Measurements from ENCODE around the gene PTOV1.

Gene PTOV1

DNA sequence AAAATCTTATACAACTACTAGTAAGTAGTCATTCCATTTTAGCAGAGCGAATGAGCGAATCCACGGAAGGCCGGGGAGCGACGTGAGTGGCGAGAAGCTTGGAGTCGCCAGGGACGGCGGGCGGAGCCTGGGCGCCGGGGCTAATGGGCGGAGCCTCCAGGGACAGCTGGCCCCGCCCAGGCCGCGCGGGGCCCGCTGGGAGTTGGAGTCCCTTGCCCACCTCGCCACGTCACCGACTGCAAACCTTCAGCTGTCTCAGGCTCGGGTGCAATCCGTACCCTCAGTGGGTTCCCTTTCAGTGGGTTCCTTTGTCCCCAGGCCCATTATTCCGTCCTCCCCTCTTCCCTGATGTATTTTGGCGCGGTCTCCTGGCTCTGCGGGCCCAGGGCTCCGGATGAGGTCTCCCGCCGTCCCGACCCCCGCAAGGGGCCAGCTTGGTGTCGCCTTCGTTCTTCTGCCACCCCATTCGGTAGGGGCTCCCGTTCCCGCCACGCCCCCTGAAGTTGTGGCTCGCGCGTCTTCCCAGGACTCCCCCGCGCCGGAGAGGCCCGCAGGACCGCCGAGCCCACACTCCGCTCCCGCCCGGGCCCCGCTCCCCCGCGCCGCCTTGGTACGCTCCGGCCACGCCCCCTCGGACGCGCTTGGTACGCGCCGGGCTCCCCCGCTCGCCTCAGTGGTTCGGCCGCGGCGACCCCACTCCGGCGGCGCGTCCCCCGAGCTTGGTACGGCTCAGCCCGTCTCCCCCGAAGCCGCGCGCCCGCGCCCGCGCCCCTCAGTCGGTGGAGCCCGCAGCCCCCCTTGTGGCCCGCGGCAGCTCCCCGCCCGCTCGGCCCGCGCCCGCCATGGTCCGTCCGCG lies at the start of gene PTOV1:
Gene PTOV1, plus strand, starts transcription at position 673 of the 856 bp plus-strand sequence.
- DNase-seq (ENCODE audit: low read depth, low spot score), result peak; percentile 78

DNA sequence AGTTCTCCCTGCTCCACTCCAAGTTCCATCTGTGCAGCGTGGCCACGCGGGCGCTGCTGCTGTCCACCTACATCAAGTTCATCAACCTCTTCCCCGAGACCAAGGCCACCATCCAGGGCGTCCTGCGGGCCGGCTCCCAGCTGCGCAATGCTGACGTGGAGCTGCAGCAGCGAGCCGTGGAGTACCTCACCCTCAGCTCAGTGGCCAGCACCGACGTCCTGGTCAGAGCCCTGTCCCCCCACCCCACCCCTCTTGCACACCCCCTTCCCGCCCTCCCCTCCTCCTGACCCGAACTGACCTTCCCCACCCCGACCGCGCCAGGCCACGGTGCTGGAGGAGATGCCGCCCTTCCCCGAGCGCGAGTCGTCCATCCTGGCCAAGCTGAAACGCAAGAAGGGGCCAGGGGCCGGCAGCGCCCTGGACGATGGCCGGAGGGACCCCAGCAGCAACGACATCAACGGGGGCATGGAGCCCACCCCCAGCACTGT lies 49.5 kb upstream of the PTOV1 start:
- no peak for DNase-seq (ENCODE audit: low read depth, low spot score)

DNA sequence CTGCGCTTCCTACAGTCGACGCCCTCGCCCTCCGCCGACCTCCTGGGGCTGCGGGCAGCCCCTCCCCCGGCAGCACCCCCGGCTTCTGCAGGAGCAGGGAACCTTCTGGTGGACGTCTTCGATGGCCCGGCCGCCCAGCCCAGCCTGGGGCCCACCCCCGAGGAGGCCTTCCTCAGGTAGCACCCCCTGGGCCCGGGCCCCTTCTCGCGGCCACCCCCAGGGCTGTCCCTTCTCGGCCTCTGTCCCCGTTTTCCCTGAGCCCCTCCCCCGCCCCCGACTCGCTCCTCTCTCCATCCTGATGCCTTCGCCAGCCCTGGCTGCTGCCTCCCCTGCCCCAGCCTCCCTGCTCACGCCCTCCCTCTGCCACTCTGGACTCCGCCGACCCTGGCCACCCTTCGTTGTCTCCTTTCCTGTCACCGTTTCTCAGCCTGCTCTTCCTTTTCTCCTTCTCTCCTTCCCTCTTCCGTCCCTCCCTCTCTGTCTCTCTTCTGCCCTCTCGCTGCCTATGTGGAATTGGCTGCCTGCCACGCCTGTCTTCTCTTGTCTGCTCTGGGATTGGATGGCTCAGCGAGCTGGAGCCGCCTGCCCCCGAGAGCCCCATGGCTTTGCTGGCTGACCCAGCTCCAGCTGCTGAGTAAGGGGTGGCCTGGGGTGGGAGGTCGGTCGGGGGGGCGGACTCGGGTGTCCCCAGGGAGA lies 48.8 kb upstream of the PTOV1 start:
- DNase-seq (ENCODE audit: low read depth, low spot score), result peak; percentile 71

DNA sequence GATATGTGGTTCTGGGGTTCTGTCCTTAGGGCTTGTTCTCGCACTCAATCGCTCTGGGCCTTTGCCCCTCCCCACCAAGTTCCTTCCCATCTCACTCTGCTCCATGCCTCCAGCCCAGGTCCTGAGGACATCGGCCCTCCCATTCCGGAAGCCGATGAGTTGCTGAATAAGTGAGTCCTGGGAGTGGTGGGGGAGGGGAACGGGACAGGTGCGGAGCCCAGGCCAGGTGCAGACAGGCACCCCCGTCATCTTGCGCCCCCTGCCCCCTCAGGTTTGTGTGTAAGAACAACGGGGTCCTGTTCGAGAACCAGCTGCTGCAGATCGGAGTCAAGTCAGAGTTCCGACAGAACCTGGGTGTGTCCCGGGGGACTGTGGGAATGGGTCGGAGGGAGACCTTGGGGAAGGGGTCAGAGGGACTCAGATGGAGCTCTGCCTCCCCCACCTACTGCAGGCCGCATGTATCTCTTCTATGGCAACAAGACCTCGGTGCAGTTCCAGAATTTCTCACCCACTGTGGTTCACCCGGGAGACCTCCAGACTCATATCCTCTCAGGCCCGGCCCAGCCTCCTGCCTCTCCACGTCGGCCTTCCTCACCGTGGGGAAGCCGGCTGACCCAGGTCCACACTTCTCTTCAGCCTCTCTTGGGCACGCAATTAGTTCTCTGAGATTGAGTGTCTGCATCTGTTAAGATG lies 48.0 kb upstream of the PTOV1 start:
- DNase-seq (ENCODE audit: low read depth, low spot score), result no peak

DNA sequence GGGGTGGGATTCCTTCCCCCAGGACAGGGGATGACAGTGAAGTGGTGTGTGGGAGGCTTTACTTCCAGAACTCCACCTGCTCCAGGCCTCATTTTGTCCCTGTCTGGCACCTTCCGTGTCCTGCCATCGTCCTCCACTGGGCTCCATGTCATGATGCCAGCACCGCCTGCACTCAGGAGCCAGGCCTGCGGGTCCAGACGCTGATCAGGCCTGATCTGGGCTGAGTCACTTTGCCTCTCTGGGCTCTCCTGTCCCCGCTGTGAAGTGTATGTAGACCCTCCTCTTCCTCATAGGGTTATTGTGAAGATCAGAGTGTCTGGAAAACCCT lies 47.5 kb upstream of the PTOV1 start:
- no peak for DNase-seq (ENCODE audit: low read depth, low spot score)

DNA sequence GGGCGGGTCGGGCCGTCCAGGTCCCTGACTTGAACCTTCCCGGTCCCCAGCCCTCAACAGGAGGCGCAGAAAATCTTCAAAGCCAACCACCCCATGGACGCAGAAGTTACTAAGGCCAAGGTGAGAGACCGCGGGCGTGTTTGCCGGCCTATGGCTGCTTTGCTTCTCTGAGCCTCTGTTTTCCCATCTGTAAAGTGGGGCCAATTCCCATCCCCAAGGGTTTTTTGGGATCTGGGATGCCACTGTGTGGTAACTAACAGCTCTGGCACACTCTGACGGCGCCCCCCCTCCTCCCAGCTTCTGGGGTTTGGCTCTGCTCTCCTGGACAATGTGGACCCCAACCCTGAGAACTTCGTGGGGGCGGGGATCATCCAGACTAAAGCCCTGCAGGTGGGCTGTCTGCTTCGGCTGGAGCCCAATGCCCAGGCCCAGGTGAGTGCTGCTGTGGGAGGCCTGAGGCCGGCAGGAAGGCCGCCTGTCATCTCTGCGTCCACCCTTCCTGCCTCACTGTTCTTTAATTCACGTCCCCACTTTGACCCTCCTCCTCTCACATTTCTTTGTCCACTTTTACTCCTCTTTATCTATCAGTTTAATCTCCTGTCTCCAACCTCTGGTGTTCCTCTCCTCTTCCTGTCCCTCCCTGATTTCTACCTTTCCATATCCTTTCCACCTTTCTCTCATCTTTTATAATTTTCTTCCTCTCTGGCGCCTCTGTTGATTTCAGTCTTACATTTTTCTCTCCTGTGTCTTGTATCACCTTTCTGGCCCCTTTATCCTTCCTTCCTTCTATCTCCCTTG lies 44.9 kb upstream of the PTOV1 start:
- no peak for DNase-seq (ENCODE audit: low read depth, low spot score)

DNA sequence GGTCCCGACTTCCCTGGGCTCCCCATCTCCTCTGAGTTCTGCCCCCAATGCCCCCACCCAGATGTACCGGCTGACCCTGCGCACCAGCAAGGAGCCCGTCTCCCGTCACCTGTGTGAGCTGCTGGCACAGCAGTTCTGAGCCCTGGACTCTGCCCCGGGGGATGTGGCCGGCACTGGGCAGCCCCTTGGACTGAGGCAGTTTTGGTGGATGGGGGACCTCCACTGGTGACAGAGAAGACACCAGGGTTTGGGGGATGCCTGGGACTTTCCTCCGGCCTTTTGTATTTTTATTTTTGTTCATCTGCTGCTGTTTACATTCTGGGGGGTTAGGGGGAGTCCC lies 44.4 kb upstream of the PTOV1 start:
- DNase-seq (ENCODE audit: low read depth, low spot score), result no peak

DNA sequence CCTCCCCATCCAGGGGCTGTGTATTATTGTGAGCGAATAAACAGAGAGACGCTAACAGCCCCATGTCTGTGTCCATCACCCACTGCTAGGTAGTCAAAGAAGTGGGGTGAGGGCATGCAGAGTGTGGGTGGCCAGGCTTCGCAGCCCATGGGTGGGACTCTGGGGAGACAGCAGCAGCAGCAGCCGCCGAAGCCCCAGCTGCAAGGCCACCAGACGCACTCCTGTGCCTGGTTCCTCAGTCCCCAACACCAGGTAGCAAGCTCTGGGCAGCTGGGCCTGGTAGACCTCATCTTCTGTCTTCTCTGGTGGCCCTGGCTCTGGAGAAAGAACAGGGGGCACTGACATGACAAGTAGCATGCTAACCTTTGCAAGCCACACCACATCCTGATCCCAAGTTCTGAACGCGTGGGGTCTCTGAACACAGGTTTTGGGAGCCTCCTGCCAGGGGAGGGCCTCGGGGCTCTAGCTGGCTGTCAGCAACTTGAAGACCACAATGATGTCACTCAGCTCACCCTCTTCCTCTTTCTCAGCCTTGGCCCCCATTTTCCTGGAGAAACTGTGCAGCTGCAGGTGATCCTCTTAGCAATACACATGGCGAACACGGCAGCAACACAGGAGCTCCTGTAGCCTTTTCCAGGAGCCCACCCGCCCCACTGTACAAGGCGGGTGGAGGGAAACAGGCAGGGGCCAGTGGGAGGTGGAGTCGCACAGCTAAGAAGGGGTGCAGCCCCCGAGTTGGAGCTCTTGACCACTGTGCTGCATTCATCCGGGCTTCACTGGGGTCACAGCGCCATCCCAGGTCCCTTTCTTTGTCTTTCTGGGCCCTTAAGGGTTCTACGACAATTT lies 43.7 kb upstream of the PTOV1 start:
- DNase-seq (ENCODE audit: low read depth, low spot score), result no peak

DNA sequence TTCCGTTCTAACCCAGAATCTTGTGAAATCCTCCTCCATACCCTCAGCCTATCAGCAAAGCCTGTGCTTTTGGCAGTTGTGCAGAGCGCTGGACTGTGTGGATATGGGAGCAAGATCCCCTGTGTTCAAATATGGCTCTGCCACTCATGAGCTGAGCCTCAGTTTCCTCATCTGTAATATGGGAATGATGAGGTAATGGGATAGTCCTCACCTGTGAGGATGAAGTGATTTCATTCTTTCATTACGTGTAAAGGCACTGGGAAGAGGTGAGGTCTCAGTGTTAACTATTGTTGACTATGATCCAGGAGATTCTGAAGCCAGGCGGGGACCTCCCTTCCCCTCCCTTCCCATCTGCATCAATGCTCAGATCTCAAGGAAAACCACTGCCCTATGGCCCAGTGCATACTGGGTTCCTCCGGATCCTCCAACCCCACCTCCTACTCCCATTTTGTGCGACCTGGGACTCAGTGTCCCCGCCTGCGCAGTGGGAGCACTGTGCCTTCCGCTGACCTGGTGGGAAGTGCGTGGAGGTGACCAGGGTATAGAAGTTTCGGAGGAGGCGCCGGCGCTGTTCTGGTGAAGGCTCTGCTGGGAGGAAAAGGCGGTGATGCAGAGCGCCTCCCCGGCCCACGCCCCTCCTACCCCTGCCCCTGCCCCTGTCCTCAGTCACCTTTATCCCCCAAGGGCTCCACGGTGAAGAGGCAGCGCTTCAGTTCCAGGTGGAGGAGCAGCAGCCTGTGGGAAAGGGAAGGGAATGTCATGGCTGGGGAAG lies 42.9 kb upstream of the PTOV1 start:
- DNase-seq (ENCODE audit: low read depth, low spot score), result no peak

DNA sequence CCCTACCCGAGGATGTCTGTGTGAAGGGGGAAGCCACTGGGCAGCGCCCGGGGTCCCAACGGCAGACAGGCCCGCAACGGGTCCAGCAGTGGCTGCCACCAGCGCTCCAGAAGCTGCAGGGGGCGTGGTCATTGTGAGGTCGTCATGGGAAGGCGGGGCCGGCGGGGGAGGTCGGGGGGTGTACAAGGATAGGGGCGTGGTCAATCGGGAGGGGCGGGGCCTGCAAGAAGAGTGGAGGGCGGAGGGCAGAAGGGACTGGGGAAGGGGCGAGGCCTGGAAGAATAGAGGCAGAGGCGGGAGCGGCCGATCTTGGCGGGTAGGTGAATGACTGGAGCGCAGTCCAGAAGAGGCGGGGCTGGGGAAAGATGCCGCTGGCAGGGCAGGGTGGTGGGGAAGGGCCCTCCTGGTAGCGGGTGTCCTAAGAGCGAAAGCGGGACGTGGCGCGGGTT lies 42.2 kb upstream of the PTOV1 start:
- peak; percentile 68 for DNase-seq (ENCODE audit: low read depth, low spot score)

DNA sequence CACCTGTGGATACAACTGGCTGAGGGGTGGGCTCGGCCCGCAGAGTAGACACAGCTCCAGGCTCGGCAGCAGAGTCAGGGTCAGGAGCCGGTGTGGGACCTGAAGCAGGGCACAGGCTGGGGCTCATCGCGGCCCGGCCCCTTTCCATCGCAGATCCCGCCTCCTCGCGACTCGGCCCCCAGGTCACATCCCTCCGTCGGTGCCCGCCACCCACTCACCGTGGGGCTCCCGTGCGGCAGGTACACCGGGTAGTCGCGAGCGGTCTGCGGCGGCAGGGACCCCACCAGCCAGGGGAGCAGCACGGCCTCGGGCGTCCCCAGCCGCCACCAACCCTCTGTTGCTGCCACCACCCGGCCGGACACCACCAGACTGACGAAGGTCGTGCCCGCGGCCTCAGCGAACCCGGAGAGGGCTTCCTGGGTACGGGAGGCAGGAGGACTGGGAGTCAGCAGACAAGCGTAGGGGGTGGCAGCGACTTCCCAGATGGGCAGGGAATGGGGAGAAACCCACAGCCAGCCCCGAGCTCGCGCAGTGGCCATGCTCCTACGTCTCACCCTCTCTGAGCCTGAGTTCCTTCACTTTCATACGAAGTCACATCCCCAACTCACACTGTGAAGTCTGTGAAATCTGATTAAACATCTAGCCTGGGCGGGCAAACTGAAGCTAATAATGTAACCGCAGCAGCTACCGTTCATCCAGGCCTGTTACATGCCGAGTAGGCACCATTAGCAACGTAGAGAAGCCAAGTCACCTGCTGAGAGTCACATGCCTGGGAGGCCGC lies 41.6 kb upstream of the PTOV1 start:
- no peak for DNase-seq (ENCODE audit: low read depth, low spot score)

DNA sequence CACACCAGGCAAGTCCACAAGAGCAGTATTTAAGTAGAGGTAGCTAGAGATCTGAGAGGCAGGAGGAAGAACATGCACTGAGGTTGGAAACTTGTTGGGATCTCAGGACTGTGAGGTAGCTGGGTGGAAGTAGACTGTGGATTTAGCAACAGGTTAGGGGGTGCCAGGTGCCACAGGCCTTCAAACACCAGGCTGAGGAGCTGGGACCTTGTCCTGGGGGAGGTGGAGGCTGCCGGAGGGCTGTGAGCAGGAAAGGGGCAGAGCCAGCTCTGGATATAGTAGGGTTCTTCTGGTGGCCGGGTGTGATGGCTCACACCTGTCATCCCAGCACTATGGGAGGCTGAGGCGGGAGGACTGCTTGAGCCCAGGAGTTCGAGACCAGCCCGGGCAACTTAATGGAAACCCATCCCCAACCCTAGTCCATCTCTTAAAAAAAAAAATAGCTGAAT lies 41.0 kb upstream of the PTOV1 start:
- DNase-seq (ENCODE audit: low read depth, low spot score), result no peak

DNA sequence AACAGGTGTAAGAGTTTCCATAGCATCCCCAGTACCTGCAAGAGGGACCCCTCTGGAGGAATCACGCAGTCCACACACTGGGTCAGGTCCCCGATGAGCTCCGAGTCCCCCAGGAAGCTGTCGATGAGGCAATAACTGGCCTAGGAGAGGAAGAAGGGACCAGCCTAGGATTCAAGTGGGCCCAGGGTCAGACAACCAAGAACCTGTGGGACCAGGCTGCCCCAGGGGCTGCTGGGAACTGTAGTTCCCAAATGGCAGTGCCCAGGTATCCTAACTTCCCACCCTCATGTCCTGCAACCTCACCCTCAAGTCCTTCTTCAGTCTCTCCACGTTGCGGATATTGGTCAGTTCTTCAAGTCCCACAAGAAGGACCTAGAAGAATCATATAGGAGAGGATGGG lies 39.6 kb upstream of the PTOV1 start:
- DNase-seq (ENCODE audit: low read depth, low spot score), result no peak

DNA sequence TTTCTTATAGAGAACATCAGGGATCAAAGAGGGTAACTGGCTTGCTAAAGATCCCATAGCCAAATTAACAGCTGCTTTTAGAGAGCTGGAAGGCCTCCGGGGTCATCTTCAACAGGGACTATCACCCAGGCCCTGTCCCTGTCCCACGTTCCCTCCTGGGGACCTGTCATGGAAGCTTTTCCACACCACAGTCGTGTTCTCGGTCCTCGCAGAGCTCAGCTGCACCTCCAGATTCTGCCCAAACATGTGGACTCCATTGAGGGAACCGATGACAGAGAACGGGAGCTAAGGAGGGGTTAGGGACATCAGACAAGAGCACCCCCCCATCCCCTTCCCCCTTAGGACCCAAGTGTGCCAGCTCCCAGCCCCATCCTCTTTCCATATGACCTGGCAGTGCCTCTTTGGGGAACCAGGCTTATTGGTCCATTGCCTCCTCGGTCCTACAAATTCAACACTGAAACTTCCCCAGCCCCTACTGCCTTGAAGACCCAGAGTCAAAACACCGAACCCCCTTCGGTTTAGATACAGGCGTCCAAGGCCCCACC lies 38.4 kb upstream of the PTOV1 start:
- no peak for DNase-seq (ENCODE audit: low read depth, low spot score)

DNA sequence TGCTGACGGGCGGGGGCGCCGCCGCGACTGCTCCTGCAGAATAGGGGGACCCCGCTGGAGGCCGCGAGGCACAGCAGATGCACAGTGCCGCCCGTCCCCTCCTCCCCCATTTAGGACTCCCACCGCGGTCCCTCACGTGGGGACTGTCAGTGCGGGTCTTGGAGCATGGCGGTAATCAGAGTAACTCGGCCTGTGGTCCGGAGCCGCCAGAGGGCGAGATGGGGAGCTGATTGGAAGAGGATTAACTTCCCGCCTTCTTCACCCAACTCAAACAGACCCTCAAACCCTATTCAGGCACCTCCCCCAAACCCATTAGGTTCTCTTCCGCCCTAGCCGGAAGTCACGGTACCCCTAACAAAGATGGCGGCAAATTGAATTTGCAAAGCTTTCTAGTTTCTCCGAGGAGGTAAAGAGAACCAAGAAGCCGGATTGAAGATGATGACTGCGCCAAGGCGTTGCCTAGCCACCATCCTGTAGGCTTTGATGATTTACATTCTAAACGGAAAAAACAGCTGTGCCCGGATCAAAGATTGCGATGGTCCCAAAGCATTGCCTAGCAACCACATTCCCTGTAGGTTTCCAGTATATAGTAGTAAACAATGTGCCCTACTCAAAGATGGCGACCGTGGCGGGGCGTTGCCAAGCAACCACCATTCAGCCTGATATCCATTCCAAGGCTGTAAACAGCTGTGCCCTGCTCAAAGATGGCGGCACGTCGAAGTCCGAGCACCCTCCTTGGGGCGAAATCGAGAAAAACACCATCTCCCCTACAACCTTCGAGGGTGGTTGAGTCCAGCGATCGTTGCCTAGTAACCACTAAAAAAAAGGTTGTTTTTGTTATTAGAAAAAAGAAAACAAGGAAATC lies 37.7 kb upstream of the PTOV1 start, which contains the start of gene FUZ:
Gene FUZ, minus strand, starts transcription at position 296 of the 865 bp plus-strand sequence. Its CDS starts 186 bp downstream, at position 110.
- peak; percentile 97 for DNase-seq (ENCODE audit: low read depth, low spot score)

DNA sequence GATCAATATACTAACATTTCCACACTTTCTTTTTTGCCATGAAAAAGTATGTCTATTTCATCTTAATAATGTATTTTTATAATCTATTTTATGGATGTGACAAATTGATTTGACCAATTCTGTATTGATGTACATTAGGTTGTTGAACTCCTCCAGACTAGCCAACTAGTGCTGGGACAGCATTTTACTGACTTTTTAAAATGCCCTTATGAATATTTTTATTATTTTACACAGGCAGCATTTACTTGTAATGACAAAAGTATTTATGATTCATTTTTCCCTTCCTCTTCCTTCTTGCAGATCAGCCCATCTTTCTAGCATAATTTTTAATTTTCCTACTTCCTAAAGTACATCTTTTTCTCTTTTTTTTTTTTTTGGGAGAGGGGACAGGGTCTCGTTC lies 36.9 kb upstream of the PTOV1 start:
- DNase-seq (ENCODE audit: low read depth, low spot score), result no peak

DNA sequence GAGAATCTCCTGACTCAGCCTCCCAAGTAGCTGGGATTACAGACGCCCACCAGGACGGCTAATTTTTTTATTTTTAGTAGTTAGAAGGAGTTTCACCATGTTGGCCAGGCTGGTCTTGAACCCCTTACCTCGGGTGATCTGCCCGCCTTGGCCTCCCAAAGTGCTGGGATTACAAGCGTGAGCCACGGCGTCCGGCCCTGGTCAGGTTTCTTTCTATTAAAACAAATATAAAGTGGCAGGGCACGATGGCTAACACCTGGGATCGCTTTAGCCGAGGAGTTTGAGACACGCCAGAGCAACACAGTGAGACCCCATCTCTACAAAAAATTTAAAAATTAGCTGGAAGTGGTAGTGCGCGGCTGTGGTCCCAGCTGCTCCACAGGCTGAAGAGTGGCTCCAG lies 34.4 kb upstream of the PTOV1 start:
- DNase-seq (ENCODE audit: low read depth, low spot score), result no peak
